KOPT-K1 (cell line): Measurements from ENCODE around the gene ZC2HC1C.

Experiments
- H3K27ac ChIP-seq: fragments of 200-600 bp; sonication (generic); 2 replicates; pipeline ENCODE4 v1.5.1; 2016; ENCODE audit warnings: antibody characterized with exemption, mild to moderate bottlenecking, low read depth, low read length; ENCODE audit not compliant: poor library complexity, severe bottlenecking
- H3K36me3 ChIP-seq: fragments of 200-600 bp; sonication (generic); 2 replicates; pipeline ENCODE4 v1.5.1; 2017; ENCODE audit warnings: antibody characterized with exemption, mild to moderate bottlenecking, low read length, moderate library complexity; ENCODE audit not compliant: insufficient read depth
- H3K9me3 ChIP-seq: fragments of 200-600 bp; sonication (generic); 2 replicates; pipeline ENCODE4 v1.5.1; 2017; ENCODE audit warnings: antibody characterized with exemption, low read length, mild to moderate bottlenecking; ENCODE audit not compliant: insufficient read depth, poor library complexity, severe bottlenecking

The ZC2HC1C gene, protein sequence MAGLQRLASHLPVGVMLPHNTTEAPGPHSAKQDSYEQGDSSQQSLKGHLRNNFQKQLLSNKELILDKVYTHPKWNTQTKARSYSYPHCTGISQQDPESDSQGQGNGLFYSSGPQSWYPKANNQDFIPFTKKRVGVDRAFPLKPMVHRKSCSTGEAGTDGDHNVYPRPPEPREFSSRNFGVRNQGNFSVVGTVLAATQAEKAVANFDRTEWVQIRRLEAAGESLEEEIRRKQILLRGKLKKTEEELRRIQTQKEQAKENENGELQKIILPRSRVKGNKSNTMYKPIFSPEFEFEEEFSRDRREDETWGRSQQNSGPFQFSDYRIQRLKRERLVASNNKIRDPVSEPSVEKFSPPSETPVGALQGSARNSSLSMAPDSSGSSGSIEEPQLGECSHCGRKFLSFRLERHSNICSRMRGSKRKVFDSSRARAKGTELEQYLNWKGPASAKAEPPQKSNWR

DNA sequence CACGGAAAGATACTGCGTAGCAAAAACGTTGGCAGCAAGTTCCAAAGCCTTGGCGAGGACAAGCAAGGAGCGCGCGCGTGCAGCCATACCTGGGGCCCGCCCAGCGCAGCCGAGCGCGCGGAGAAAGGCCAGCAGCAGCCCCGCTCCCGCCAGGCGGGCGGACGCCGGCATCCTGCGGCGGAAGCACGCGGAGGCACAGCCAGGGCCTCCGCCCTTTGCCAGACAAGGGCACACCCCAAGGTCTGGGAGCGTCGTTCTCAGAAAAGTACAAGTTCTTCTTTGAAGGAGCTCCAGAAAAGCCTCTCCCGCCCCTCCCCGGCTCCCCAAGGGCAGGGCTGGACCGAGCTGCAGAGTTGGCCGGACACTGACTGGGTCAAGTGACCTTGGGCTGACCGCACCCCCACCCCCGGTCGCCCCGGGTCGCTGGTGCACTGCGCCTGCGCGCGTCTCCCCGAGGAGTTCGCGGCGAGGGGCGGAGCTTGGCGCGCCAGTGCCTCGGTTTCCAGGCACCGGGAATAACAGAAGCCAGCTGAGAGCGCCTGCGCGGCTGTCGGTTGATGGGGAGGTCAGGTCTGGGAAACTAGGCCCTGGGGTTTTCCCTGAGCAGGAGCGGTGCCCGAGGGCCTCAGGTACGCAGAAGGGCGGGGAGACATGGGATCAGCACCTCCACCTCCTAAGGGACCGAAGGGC is at the start of gene ZC2HC1C:
Gene ZC2HC1C (plus strand): TSS at position 521 of the 690 bp plus-strand sequence. CDS start 933 bp downstream, outside the sequence.
- Histone ChIP-seq H3K9me3 (no peaks in the 10 kb centered on the region), H3K27ac (peak within 1 kb of the TSS; percentile 13), H3K36me3 (no peaks in the 10 kb centered on the region)

DNA sequence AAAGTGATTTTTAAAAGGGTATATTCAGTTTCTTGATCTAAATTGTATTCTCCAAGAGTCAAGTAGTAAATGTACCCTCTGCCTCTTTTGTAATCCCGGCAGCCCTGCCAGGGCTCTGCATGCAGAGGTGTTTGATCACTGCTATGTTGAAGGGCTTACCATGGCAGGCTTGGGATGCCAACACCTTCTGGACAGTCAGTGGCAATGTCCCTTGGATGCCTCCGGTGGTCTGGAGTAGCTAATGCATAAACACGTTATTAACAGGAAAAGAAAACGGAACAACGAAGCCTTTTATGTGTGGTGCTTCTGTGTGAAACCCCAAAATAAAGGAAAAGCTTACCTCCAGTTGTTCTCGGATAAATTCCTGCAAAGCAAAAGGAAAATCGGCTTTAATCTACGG is 46.8 kb upstream of the ZC2HC1C start:
- Histone ChIP-seq H3K27ac (no peak overlapping the region), H3K9me3 (no peaks in the 10 kb centered on the region), H3K36me3 (peaks cover 85% of the 10 kb centered on the region)

DNA sequence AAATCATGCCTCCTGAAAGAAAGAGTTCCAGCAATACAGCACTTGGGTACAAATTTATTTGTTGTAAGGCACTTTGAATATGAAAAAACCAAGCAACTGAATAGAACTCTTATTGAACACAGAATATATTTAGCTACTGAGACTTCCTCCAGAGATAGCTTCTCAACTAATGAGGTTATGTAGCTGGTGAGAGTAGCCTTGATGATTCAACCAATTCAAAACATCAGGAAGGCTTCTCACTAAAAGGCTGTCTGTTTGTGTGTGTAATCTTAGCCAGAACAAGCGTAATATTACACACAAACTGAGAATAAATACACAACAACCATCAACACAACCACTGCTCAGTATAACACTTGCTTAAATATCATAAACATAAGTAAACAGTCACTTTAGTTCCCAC is 46.3 kb upstream of the ZC2HC1C start:
- Histone ChIP-seq H3K9me3 (no peaks in the 10 kb centered on the region), H3K36me3 (peaks cover 81% of the 10 kb centered on the region), H3K27ac (no peak overlapping the region)

DNA sequence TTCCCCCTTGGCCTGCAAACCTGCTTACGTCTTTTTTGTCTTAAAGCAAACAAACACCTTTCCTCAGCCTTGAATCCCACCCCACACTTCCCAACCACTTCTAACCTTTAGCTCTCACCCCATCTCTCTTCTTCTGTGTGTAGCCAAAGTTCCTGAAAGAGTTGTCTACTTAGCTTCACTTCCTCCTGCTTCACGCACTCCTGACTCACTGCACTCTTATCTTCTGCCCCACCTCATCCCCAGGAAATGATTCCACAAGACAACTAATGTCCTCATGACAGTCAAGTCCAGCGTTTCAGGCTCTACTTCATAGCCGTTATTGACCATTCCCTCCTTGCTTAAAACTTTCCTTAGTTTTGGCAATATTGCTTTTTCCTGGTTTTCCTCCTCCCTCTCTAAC is 44.4 kb upstream of the ZC2HC1C start:
- peaks cover 80% of the 10 kb centered on the region for H3K36me3 ChIP-seq
- no peak overlapping the region for H3K27ac ChIP-seq
- no peaks in the 10 kb centered on the region for H3K9me3 ChIP-seq

DNA sequence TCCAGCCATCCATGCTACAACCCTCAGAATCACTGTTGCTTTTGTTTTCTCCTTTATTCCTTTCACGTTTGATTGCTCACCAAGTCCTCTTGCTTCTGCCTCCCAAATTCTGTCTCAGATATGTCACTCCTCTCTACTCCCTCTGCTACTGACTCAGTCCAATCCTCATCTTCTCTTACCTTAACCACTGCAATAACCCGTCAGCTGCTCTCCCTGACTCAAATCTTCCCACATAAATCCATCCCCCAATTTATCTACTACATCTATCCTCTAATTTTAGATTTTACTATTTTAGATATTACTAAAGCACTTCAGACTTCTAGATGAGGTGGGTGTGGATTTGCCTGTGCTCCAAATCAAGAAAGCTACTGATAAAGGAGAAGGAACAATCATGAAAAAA is 43.6 kb upstream of the ZC2HC1C start:
- Histone ChIP-seq H3K36me3 (peaks cover 82% of the 10 kb centered on the region), H3K9me3 (no peaks in the 10 kb centered on the region), H3K27ac (no peak overlapping the region)

DNA sequence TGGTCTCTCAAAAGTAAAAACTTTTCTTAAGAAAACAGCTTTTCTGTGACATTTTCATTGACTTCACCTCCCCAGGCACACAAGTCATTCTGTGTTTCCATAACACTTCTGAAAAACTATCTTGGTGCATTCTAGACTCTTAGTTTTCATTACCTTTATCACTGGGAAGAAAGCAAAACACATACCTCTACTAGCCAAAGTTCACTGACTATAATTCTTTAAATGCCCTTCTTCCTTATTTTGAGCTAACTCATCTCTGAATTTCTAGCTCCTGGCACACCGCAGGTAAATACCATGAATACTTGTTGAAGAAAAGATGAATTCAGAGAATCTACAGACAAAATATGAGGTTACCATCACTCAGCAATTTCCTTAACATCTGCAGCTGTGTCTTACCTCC is 39.3 kb upstream of the ZC2HC1C start:
- peaks cover 79% of the 10 kb centered on the region for H3K36me3 ChIP-seq
- no peaks in the 10 kb centered on the region for H3K9me3 ChIP-seq
- no peak overlapping the region for H3K27ac ChIP-seq

DNA sequence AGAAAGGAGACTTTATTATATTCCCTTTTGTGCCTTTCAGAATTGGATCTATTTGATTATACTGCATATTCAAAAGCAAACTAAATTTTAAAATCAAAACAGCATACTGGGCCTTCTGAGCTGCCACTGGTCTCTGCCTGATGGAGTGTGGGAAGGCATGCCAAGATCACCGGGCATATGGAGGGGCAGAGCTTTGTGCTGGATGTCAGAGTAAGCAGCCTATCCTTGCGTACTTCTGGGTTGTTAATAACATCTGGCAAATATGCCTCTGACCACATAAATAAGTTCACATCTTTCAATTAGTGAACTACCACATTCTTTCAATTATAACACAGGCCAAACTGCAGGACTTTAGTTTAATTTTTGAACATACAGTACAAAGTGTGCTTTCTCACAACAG is 36.5 kb upstream of the ZC2HC1C start:
- H3K27ac ChIP-seq: no peak overlapping the region
- H3K9me3 ChIP-seq: no peaks in the 10 kb centered on the region
- H3K36me3 ChIP-seq: peaks cover 87% of the 10 kb centered on the region

DNA sequence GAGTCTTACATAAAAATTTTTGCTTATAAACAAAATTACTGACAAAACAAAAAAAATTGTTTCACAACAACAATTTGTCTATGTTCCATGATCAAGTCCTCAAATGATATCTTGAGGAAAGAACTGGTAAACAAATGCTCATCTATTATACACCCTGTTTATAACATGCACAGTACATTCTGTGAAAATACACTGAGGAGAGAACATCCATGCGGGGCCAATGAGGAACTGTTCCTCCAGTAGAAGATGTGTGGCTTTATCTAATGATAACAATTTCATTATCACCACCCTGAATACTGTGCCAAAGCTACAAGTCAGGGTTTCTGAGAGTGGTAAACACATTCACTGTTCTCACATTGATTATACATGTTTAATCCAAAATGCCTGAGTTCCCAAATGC is 28.9 kb upstream of the ZC2HC1C start:
- Histone ChIP-seq H3K27ac (no peak overlapping the region), H3K36me3 (peaks cover 81% of the 10 kb centered on the region), H3K9me3 (no peaks in the 10 kb centered on the region)

DNA sequence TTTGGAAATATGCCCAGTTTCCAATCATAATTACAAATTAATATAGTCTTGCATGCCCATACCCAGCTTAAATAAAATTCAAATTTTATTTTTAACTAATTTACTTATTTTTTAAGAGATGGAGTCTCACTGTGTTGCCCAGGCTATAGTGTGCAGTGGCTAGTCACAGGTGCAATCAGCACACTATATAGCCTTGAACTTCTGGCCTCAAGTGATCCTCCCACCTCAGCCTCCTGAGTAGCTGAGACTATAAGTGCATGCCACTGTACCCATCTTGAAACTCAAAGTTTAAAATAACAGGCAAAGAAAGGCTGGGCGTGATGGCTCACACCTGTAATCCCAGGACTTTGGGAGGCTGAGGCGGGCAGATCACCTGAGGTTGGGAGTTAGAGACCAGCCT is 28.5 kb upstream of the ZC2HC1C start:
- Histone ChIP-seq H3K27ac (no peak overlapping the region), H3K9me3 (no peaks in the 10 kb centered on the region), H3K36me3 (peaks cover 76% of the 10 kb centered on the region)

DNA sequence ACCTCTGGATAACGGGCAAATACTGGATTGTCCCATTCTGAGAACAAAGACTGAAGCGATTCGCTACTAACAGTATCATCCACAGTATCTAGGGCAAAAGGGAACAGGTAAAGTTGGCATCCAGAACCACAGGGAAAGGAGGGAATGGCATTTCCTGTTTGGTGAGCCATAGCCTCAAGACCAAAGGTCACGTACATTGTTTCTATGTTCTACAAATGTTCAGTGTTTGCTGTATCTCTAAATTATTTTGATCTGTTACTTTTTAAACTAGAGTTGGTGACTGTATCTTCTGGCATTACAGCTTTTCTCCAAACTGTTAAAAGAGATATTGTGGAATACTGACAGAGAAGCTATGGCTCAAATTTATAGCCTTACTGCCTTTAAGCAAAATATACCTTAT is 27.8 kb upstream of the ZC2HC1C start:
- H3K36me3 ChIP-seq: peaks cover 76% of the 10 kb centered on the region
- H3K27ac ChIP-seq: no peak overlapping the region
- no peaks in the 10 kb centered on the region for H3K9me3 ChIP-seq

DNA sequence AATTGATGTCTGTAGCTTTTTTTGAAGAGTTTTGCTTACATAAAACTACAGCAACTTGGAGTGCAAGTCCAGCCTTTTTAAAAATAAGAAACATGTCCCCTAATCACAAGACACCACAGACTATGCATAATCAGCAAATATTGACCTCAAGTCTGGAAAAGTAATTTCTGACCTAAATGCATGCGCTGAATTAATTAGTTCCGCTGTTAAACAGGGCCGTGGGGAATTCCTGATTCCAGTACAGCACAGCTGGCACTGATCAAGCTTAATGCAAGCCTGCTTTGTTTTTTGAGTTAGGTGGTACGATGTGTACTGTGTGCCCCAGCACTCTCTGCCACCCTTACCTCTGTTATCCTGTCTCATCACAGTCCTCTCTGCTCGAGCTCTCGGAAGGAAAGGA is 27.4 kb upstream of the ZC2HC1C start:
- no peaks in the 10 kb centered on the region for H3K9me3 ChIP-seq
- peaks cover 72% of the 10 kb centered on the region for H3K36me3 ChIP-seq
- H3K27ac ChIP-seq: no peak overlapping the region

DNA sequence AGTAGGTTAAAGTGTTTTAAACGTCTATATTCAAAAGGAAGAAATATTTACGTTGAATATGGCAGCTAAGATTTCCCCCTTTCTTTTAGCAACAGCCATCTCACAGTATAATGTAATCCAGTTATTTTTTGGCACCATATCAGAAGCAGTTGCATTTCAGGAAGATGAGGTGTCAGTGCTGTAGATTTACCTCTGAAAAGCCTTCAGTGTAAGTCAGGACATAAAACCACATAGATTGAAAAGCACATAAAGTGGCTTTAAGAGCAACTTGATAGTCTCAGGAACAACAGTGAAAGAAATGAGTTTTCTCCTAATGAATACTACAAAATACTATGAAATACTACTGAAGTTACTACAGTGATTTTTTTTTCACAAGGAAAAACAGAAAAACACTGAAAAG is 25.1 kb upstream of the ZC2HC1C start:
- Histone ChIP-seq H3K27ac (no peak overlapping the region), H3K36me3 (peaks cover 64% of the 10 kb centered on the region), H3K9me3 (no peaks in the 10 kb centered on the region)

DNA sequence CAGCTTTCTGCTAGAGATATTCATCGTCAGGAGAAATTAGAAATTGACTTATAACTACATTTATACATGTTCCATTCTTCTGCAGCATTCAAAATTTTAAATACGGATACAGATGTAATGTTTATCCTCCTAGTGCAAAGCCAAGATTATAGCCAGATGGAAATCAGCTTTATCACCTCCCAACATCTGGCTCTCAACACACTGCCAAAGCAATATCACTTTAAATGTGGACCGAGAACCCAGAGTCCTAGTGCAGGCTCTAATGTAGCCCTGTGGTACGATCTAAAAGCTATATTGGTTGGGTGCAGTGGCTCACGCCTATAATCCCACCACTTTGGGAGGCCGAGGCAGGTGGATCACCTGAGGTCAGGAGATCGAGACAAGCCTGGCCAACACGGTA is 24.7 kb upstream of the ZC2HC1C start:
- Histone ChIP-seq H3K27ac (no peak overlapping the region), H3K36me3 (peaks cover 64% of the 10 kb centered on the region), H3K9me3 (no peaks in the 10 kb centered on the region)

DNA sequence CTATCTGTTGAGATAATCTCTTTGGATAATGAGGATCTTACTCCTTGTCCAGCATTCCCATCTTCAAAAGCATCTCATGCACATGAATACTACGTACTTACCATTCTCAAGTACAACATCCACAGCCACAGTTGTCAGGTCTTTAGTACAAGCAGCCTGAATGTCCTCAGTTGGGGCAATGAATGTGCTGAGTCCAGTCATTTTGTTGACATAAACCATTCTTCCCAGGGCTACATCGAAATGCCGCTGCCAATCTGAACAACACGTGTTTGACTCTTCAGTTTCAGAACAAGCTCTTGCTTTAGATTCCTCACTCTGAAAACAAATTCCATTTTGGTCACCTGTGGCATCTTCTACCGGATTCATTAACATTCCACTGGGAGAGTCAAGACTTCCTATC is 23.2 kb upstream of the ZC2HC1C start:
- H3K9me3 ChIP-seq: no peaks in the 10 kb centered on the region
- H3K36me3 ChIP-seq: peaks cover 50% of the 10 kb centered on the region
- no peak overlapping the region for H3K27ac ChIP-seq

DNA sequence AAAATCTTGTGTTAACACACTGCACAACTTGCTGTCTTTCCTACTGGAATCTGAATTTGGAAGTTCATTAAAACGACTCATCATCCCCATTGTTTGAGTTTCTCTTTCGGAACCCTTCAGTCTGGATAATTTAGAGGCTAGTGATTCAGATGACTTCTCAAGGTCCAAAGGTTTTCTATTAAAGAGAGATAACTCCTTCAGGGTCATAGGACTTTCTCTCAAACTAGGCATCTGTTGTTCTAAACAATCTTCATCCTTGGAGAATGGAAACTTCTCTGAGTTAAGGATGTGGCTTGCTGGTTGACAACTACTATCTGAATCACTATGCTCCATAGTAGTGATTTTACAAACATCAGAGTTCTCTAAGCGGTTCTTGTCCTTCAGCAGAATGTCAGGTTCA is 22.5 kb upstream of the ZC2HC1C start:
- no peaks in the 10 kb centered on the region for H3K9me3 ChIP-seq
- no peak overlapping the region for H3K27ac ChIP-seq
- H3K36me3 ChIP-seq: peaks cover 44% of the 10 kb centered on the region

DNA sequence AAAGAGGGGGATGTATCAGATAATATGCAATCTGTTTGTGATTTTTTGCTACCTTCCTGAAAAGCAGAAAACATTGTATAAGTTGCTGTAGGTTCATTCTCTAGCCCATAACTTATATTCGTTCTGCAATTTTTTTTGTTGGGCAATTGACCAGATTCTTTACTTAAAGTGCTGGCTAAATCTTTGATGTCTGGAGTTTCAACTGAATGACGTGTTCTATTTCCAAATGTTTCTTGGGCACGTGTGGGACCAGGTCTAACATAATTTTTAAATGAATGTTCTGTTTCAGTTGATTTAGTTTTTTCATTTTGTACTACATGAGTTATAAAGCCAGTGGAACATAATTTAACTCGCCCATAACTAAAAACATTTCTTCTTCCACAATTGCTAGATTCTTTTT is 21.9 kb upstream of the ZC2HC1C start:
- no peaks in the 10 kb centered on the region for H3K9me3 ChIP-seq
- peaks cover 38% of the 10 kb centered on the region for H3K36me3 ChIP-seq
- no peak overlapping the region for H3K27ac ChIP-seq
